GM10847 (cell line): ENCODE data around the gene DNAJA1.

ENCODE experiments used
- POLR2A ChIP-seq: IDR thresholded peaks from 2 replicates; pipeline ENCODE4 v1.6.1; 2011; ENCODE audit not compliant: insufficient read length; ENCODE audit errors: extremely low read depth

The DNAJA1 gene

DNA sequence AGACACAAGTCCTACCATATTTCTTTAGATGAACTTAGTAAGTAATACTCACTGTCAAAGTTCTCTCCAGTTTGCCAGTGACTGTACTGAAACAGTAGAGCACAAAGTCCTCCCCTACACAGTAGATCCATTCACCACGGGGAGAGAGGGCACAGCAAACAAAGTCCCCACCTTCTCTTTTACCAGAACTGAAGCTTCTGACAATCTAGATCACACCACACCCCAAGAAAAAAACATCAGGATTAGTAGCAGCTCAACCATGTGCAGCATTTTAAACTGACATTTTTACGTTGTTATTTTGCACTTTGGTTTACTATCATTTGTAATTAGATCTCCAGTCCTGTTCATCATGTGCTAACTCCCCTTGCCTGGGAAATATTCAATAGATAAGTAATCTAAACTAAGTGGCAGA, 23.0 kb downstream of the DNAJA1 start:
- no peak for TF ChIP-seq POLR2A

GRCh38 chr9:33049680-33050361, 24.7 kb downstream of the DNAJA1 start:
- TF ChIP-seq POLR2A: no peak

DNA sequence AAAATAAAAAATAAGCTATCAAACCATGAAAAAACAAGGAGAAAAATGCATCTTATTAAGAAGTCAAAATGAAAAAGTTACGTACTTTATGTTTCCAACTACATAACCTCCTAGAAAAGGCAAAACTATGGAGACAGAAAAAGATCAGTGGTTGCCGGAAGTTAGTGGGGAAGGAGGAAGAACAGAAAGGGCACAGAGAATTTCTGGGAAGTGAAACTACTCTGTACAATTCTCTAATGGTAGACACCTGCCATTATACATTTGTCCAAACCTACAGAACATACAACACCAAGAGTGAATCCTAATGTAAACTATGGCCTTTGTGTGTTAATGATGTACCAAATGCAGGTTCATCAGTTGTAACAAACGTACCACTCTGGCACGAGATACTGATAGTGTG, 26.1 kb downstream of the DNAJA1 start:
- no peak for TF ChIP-seq POLR2A

DNA sequence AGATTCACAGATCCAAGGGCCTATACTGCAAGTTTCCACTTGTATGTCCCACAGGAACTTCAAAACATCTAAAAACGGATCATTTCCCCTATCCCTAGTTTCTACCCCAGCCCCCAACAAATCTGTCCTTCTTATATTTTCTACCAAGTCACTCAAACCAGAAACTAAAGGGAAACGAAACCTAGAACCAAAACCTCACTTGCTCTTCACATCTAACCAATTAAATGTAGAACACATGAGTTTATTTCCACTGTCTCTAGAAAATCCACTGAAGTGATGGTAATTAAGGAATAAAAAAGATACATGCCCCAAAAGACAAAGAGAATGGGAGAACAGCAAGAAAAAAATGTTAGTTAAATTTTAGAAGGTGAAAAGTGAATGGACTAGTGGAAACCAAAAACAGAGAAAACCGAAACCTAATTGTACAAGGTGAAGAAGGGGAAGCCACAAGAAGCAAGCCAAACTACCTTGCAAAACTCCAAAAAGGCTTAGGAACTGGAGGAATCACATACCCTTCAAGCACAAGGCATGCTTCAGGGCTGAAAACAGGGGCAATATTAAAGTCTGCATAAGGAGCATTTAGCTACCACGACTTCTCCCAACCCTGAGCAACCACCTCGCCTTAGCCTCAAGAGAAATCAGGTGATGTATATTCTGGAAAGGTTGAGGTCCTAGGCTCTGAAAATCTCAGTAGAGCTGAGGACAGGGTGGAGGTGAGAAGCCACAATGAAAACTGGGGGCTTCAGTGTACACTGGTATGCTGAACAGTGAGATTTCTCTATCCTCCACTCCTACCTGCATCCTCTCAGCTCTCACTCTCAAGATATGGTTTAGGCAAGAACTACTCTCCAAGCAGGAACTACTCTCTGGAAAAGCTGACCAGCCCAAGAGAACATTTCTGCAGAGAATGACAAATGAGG, 40.3 kb downstream of the DNAJA1 start:
- no peak for TF ChIP-seq POLR2A

DNA sequence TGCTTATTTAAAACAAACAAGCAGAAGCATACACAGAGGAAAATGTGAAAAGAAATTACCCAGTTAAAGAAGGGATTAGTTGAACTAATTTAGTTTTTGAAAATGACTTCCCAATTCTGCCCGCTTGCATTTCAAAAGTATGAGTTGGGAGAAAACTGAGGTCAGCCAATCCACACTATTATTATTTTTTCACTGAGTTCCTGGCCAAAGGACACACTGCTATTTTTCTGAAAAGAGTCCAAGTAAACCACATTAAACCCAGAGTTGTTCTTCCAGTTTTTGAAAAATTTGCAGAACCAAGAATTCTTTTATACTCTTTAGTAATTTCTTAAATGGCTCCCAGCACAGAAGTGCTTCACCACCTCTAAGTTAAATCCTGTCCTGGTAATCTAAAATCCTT, 43.9 kb downstream of the DNAJA1 start:
- no peak for TF ChIP-seq POLR2A

DNA sequence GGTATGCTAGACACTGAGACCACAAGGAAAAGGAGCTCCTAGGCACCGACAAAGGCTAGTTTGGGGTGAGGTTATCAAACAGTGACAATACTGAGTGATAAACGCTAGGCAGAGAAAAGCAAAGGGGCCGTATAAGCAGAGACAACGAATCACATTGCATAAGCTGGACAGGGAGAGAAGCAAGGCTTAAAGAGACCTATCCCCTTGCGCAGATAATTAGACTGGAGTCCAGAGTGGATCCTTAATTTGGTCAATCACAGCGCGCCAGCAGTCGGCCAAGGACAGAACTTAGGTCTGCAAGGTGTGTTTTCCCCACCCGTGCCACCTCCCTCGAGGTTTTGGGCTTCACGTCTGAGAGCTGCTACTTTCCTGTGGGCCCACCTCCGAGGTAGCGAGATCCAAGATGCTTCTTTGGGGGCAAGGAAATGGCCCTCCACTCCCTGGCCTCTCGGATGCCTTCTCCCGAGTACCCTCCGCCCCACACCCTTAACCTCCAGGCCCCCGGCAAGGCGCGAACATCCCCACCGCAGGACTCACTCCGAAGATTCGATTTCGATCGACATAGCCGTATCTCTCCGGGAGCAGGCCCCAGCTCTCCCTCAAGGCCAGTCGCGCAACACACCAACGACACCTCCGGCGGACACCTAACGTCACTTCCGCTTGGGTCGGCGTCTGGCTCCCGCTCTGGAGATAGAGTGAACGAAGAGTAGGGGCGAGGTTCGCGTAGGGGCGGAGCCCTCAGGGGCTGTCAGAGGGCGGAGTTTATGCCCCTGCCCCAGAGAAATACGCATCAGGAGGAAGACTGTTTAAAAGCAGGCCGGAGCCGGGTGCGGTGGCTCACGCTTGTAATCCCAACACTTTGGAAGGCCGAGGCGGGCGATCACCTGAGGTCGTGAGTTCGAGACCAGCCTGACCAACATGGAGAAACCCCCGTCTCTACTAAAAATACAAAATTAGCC, 51.3 kb downstream of the DNAJA1 start, which contains the start of gene SMU1:
Gene SMU1, minus strand, starts transcription at position 629 of the 959 bp plus-strand sequence. Its CDS starts 66 bp downstream, at position 563.
- TF ChIP-seq POLR2A: peak; percentile 78

- TF ChIP-seq POLR2A: no peak
These were observed 55.5 kb downstream of the DNAJA1 start for GRCh38 chr9:33080534-33080933.

DNA sequence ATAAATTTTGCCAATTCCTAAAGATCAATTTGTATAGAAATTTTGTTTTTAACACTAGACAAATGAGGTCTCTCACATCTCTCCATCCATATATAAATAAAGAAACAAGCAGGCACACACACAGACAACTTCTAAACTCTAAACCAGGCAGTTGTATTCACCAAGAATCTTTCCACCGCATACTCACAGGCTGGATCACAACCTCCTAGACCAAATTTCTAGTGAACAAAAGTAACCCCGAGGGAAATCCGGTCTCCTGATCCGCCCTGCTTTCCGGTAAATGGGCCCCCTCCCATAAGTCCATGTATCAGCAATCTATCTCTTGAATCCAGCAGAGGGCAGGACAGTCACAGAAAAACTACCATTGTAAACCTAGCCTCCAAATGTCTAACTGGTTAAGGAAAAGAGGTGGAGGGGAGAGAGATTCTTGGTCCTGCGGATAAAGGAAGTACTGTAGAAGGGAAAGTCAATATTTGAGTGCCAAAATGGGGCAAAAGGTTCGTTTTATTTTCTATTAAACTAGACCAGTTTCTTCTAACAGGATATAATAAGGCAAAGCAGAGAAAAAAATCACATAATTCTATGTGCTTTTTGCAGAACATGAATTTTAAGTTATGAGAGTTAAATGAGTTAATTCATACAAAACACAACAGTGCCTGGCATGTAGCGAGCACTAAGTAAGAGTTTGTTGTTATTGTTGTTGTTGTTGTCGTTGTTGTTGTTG, 56.2 kb downstream of the DNAJA1 start:
- no peak for TF ChIP-seq POLR2A

DNA sequence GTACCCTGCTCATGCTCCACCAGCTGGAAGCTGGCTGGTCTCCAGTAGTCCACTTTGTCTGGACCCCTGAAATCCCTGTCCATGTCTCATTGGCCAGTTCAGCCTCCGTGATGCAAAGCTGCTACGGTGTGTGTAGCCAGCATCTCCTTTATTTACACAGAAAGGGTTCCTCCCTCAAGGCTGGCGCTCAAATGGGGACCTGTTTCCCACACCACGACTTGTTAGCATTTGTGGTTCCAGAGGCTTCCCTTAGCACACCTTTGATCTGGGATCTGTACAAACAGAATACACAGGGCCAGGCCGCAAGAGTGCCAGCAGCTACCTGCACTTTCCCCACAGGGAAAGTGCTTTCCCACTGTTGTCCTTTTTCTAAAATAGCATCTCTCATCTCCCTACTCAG, 57.1 kb downstream of the DNAJA1 start:
- TF ChIP-seq POLR2A: no peak

GRCh38 chr9:33082538-33083326, 57.7 kb downstream of the DNAJA1 start:
- TF ChIP-seq POLR2A: no peak
